ENCODE data around the gene ADAM12.

ADAM12 gene

GRCh38 chr10:126233182-126234148 is 154.8 kb downstream of the ADAM12 start:
- no peak for FAIRE-seq

- FAIRE-seq = no peak
Observed at GRCh38 chr10:126230587-126230986, 157.7 kb downstream of the ADAM12 start.

GRCh38 chr10:126229686-126230085 is 158.6 kb downstream of the ADAM12 start:
- no peak for FAIRE-seq

GRCh38 chr10:126227762-126228134 is 160.5 kb downstream of the ADAM12 start:
- no peak for FAIRE-seq

GRCh38 chr10:126226988-126227761 is 161.1 kb downstream of the ADAM12 start:
- no peak for FAIRE-seq

GRCh38 chr10:126226205-126226604 is 162.1 kb downstream of the ADAM12 start:
- FAIRE-seq = no peak

GRCh38 chr10:126225672-126226008 is 162.6 kb downstream of the ADAM12 start:
- no peak for FAIRE-seq

- no peak for FAIRE-seq
Observed at GRCh38 chr10:126224967-126225671, 163.2 kb downstream of the ADAM12 start.

- no peak for FAIRE-seq
Observed at GRCh38 chr10:126223512-126224067, 164.7 kb downstream of the ADAM12 start.

- FAIRE-seq = no peak
Observed at GRCh38 chr10:126222736-126223511, 165.4 kb downstream of the ADAM12 start.

GRCh38 chr10:126221874-126222273 is 166.4 kb downstream of the ADAM12 start:
- no peak for FAIRE-seq

GRCh38 chr10:126218778-126219649 is 169.3 kb downstream of the ADAM12 start:
- no peak for FAIRE-seq

- no peak for FAIRE-seq
Observed at GRCh38 chr10:126218174-126218573, 170.1 kb downstream of the ADAM12 start.

- no peak for FAIRE-seq
Observed at GRCh38 chr10:126216632-126216961, 171.7 kb downstream of the ADAM12 start.

- no peak for FAIRE-seq
Observed at GRCh38 chr10:126215746-126216631, 172.3 kb downstream of the ADAM12 start.

GRCh38 chr10:126214679-126215078 is 173.6 kb downstream of the ADAM12 start:
- FAIRE-seq = no peak

GRCh38 chr10:126214021-126214420 is 174.3 kb downstream of the ADAM12 start:
- no peak for FAIRE-seq

- no peak for FAIRE-seq
Observed at GRCh38 chr10:126212738-126213137, 175.5 kb downstream of the ADAM12 start.

- FAIRE-seq = no peak
Observed at GRCh38 chr10:126210051-126210651, 178.1 kb downstream of the ADAM12 start.

- no peak for FAIRE-seq
Observed at GRCh38 chr10:126209451-126209850, 178.8 kb downstream of the ADAM12 start.
